ENCODE data around the gene ZDHHC19.

ZDHHC19 gene

DNA sequence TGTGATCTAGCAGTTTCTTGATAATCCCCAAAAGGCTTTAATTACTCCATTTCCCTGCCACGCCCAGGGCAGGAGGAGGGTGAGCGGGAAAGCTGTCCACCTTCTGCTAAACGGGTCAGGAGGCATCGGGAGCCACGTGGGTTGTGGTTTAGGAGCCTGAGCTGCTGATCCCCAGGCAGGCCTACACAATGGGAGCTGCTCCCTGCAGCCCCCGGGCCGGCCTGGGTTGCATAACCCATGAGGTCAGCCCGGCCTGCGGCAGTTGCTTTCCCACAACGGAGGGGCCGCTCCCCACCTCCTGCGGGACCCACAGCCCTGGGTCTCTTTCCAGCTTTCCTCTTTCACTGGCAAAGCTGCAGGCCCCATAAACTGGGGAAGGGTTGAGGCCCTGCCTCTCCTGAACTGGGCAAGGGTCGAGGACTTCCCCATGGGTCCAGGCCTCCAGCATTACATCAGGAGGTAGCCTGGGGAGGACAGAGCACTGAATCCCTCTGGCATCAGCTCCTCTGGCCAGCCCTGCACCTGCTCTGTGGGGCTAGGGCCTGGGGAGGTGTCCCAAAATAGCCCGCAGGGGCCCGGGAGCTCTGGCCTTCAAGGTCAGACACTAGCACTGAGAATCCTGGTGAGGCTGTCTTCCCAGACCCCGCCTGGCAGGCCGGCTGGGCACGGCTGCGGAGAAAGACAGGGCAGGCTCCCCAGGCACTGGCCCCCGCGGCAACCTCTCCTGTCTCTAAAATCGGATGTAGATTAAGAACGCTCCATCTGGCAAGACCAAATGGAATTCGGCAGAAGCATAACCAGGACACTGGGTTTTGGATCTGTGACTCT lies 47.3 kb downstream of the ZDHHC19 start:
- H3K4me3 ChIP-seq (ENCODE audit: low read length) = no peak overlapping the region
- DNase-seq (ENCODE audit: low read depth, low spot score) = no peak

- H3K4me3 ChIP-seq (ENCODE audit: low read length) = no peak overlapping the region
Observed at GRCh38 chr3:196163212-196163611, 48.0 kb downstream of the ZDHHC19 start.

DNA sequence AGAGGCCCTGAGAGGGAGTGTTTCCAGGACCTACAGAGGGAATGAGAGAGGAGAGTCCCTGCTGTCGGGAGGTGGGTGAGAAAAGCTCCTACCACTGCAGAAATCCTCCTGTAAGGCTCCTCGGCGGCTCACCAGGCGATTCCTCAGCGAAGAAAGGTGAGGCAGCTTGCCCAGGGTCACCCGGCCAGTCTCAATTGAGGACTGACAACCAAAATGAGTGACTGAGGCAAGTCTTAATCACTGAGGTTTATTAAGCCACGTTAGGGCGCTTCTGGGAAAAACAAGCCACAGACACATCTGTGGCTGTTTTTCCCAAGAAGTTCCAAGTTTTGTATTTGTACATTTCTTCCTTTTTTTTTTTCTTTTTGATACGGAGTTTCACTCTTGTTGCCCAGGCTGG lies 48.5 kb downstream of the ZDHHC19 start:
- H3K4me3 ChIP-seq (ENCODE audit: low read length) = no peak overlapping the region
- no peak for DNase-seq (ENCODE audit: low read depth, low spot score)

More at GRCh38 chr3:196163212-196163611, 48.0 kb downstream of the ZDHHC19 start:
- no peak for DNase-seq (ENCODE audit: low read depth, low spot score)

DNA sequence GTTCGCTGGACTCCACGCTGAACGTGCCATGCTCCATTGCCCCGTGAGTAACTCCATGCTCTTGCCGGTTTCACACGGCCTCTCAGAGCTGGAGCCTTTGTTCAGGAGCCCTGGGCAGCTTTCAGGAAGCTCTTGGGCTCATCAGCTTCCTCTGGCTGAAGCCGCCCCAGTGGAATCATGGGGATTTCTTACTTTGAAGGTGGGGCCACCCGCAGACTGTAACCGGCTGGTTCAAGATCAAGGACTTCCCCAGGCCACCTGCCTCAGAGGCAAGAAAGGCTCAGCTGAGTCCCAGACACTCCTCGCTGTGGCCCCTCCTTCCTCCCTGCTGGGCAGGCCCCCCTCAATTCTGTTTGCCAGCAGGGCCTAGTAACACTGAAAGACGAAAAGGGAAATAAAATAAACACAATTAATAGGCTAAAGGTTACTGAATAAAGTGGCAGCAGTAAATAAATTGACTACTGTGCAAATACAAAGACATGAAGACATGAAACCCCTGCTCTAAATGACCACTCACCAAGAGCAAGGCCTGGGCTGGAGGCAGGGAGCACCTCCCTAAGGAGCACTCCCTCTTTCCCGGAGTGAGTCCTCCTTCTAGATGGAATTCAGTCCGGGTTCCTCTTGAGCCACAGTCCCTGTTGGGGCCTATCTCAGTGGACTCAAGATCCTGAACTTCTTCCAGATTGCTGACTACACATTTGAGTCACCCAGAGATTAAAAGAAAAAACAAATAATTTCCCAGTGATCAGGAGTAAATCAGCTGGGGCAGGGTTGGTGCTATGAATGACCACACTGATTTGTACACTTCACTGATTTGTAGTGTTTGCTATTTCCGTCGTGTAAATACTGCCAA lies 51.0 kb downstream of the ZDHHC19 start:
- no peak overlapping the region for H3K4me3 ChIP-seq (ENCODE audit: low read length)
- DNase-seq (ENCODE audit: low read depth, low spot score) = peak; percentile 87

- DNase-seq (ENCODE audit: low read depth, low spot score) = no peak
- no peak overlapping the region for H3K4me3 ChIP-seq (ENCODE audit: low read length)
Observed at GRCh38 chr3:196159526-196159925, 51.7 kb downstream of the ZDHHC19 start.

- no peak overlapping the region for H3K4me3 ChIP-seq (ENCODE audit: low read length)
- DNase-seq (ENCODE audit: low read depth, low spot score) = no peak
Observed at GRCh38 chr3:196156160-196156559, 55.0 kb downstream of the ZDHHC19 start.

GRCh38 chr3:196150481-196150880 lies 60.7 kb downstream of the ZDHHC19 start:
- DNase-seq (ENCODE audit: low read depth, low spot score) = no peak
- H3K4me3 ChIP-seq (ENCODE audit: low read length) = no peak overlapping the region

GRCh38 chr3:196149831-196150301 lies 61.3 kb downstream of the ZDHHC19 start:
- no peak overlapping the region for H3K4me3 ChIP-seq (ENCODE audit: low read length)
- DNase-seq (ENCODE audit: low read depth, low spot score) = no peak

DNA sequence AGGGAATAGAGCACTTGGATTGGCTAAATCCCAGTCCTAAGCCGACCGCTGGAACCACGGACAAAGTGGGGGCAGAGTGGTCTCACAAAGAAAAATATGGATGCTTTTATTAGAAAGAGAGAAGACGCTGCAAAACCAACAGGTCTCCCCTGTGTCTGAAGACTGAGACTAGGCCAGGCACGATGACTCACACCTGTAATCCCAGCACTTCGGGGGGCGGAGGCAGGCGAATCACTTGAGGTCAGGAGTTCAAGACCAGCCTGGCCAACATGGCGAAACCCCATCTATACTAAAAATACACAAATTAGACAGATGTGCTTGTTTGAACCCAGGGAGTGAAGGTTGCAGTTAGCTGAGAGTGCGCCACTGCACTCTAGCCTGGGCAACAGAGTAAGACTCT lies 61.8 kb downstream of the ZDHHC19 start:
- no peak for DNase-seq (ENCODE audit: low read depth, low spot score)
- H3K4me3 ChIP-seq (ENCODE audit: low read length) = no peak overlapping the region

Data from Jurkat, Clone E6-1 (cell line).